Glomerular endothelial cell (primary cell): ENCODE data around the gene PLAAT2. TPM values are rescaled to one million over a fixed set of nuclear protein-coding genes. Genes with fewer than 3 reads are reported as not detected.

Experiments
- total RNA-seq: library from RNA; depleted of rRNA; stranded (reverse); fragments of >200 nt; gene quantifications from 2 replicates; pipeline ENCODE4 v1.2.3, GENCODE V29; 2015

The PLAAT2 gene
- total RNA-seq, 1 donor from 2014 or later, result not detected

Other genes starting within 250 kb of the PLAAT2 start
- not detected in 2 replicates for gene SLC22A9, start 193.6 kb downstream of the PLAAT2 start, total RNA-seq
- not detected in 2 replicates for gene PLAAT5, start 72.2 kb downstream of the PLAAT2 start, total RNA-seq
- gene LGALS12, start 57.3 kb downstream of the PLAAT2 start, total RNA-seq, result not detected in 2 replicates
- gene PLAAT4, start 26.6 kb downstream of the PLAAT2 start, total RNA-seq, result 8.8 and 31.9 TPM in 2 replicates
- 21.7 and 44.8 TPM in 2 replicates for gene PLAAT3, start 51.1 kb upstream of the PLAAT2 start, total RNA-seq
- 69.5 and 91.6 TPM in 2 replicates for gene ATL3, start 108.0 kb upstream of the PLAAT2 start, total RNA-seq
- gene RTN3, start 118.1 kb upstream of the PLAAT2 start, total RNA-seq, result 96.8 and 102 TPM in 2 replicates
- gene ZFTA, start 205.4 kb upstream of the PLAAT2 start, total RNA-seq, result 23.2 and 24.3 TPM in 2 replicates